GM12865 (cell line): ENCODE results near the gene NTSR2.

Source experiments
- DNase-seq: peaks from one replicate; pipeline ENCODE4 v3.0.0; 2010; ENCODE audit warnings: low read depth
- H3K4me3 ChIP-seq: 2 replicates; pipeline ENCODE4 v1.5.1; 2011; ENCODE audit warnings: mild to moderate bottlenecking, low read depth, low read length, control low read depth
- CTCF ChIP-seq: IDR thresholded peaks from 2 replicates; pipeline ENCODE4 v1.5.1; 2011; ENCODE audit warnings: low read length, control low read depth, low read depth, inconsistent platforms; ENCODE audit not compliant: insufficient read depth; ENCODE audit errors: missing control alignments

The NTSR2 gene

GRCh38 chr2:11618708-11619062 lies 51.3 kb downstream of the NTSR2 start:
- no peak for DNase-seq
- TF ChIP-seq CTCF: no peak
- H3K4me3 ChIP-seq: no peak overlapping the region

GRCh38 chr2:11617984-11618707 lies 51.8 kb downstream of the NTSR2 start:
- no peak for TF ChIP-seq CTCF
- no peak for DNase-seq
- H3K4me3 ChIP-seq: no peak overlapping the region

DNA sequence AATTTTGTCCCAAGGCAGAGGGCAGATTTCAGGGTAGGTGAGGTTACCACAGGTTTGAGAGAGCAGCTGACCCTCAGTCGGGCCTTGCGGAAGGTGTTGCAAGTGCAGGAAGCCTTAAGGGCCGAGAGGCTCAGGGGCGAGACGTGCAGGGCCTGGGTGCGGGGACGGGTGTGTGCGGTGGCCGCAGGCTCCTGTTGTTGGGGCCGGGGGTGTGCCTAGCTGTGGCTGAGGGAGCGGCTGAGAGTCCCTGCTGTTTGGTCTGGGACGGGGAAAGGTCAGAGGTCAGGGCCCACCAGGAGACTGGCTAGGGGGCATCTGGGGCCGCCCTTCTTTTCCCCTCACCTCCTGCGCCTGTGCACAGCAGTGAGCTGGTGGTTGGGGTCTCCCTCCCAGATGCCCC lies 52.5 kb downstream of the NTSR2 start:
- TF ChIP-seq CTCF: no peak
- no peak overlapping the region for H3K4me3 ChIP-seq
- DNase-seq: no peak

DNA sequence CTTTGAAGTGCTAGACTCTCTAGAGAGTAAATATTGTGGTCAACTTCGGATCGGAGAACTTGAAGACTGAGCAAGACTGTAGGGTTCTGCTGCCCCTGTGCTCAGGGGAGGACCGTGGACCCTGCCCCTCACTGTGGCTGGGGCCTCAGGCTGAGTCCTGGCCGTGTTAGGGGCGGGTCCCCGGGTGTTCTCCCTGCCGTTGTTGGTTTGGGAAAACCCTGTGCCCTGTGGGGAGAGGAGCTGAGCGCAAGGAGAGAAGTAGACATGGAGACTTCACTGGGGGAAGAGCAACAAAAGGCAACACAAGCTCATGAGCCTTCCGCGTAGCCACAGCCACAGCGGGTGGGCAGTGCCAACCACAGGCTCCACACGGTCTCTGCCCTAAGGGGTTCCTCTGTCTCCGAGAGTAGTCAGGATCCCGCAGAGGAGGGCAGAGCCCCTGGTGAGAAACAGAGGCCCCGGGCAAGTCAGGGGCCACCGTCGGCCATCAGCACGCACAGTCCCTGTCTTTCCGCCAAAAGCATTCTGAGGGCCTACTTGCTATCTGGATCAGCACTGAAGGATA lies 53.1 kb downstream of the NTSR2 start:
- DNase-seq: no peak
- no peak overlapping the region for H3K4me3 ChIP-seq
- TF ChIP-seq CTCF: no peak

GRCh38 chr2:11616097-11616687 lies 53.8 kb downstream of the NTSR2 start:
- DNase-seq: no peak
- H3K4me3 ChIP-seq: no peak overlapping the region
- no peak for TF ChIP-seq CTCF

DNA sequence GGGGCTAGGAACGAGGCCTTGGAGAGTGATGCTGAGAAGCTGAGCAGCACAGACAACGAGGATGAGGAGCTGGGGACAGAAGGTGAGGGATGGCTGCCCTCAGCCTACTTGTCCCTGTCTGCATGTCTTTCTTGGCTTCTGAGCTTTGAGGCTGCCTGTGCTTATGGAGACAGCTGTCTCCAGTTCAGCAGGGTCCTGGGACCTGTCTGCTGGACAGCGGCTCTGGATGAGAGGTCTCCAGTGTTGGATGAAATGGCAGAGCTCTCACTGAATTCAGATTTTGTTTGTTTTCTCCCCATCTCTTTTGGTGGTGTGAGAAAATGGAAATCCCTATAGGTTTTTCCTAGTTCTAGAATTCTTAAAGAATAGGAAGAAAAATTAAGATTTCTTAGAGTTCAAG lies 54.8 kb downstream of the NTSR2 start:
- no peak for TF ChIP-seq CTCF
- no peak for DNase-seq
- no peak overlapping the region for H3K4me3 ChIP-seq
